Skeletal muscle satellite cell (primary cell): Measurements from ENCODE around the gene FSD1.

Experiments used
- H3K27me3 ChIP-seq: 2 replicates; pipeline ENCODE4 v1.7.0; 2013; ENCODE audit warnings: low read length; ENCODE audit not compliant: control insufficient read depth, insufficient read depth
- H3K36me3 ChIP-seq: 2 replicates; pipeline ENCODE4 v1.7.0; 2013; ENCODE audit warnings: mild to moderate bottlenecking, control low read depth, low read length; ENCODE audit not compliant: insufficient read depth
- H3K4me1 ChIP-seq: 2 replicates; pipeline ENCODE4 v1.7.0; 2013; ENCODE audit warnings: low read length; ENCODE audit not compliant: control insufficient read depth, insufficient read depth
- H3K4me2 ChIP-seq: 2 replicates; pipeline ENCODE4 v1.7.0; 2013; ENCODE audit warnings: mild to moderate bottlenecking, low read length
- H3K4me3 ChIP-seq: 2 replicates; pipeline ENCODE4 v1.7.0; 2013; ENCODE audit warnings: low read length
- H3K9ac ChIP-seq: 2 replicates; pipeline ENCODE4 v1.7.0; 2013; ENCODE audit warnings: mild to moderate bottlenecking, low read depth, low read length, moderate library complexity
- H3K9me3 ChIP-seq: replicated peaks from 2 replicates; pipeline ENCODE4 v1.7.0; 2013; ENCODE audit warnings: mild to moderate bottlenecking, control low read depth, low read length

The FSD1 gene

DNA sequence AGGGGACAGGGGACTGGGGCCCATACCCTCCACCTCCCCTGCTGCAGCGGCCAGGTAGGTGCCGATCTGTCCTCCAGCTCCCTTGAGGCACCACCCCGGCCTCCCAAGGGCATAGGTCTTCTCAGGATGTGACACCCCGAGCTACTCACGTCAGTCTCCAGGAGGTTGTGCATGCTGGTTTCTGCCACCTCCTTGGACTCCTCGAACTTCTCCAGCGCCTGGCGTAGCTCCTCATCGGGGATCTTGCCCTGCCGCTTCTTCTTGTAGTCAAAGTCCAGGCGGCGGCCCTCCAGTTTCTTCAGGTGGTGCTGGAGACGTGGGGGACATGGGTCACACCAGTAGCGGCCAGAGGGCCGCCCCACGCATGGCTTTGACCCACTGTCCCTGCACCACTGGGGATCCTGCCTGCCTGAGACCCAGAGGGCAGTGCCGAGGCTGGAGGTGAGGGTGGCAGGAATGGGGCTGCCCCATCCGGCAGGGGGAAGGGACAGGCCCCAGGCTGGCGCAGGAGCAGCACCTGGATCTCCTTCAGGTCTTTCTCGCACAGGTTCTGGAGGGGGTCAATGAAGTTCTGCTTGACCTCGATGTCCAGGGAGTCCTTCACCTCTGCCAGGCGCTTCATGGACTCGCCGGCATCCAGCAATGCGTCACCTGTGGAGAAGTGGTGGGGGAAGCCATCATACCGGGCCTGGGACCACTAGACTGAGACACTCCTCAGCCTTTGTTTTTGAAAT lies 59.3 kb downstream of the FSD1 start:
- Histone ChIP-seq H3K36me3 (peaks cover 83% of the 10 kb centered on the region), H3K9me3 (no peaks in the 10 kb centered on the region), H3K27me3 (no peaks in the 10 kb centered on the region), H3K9ac (no peak overlapping the region), H3K4me3 (no peak overlapping the region), H3K4me2 (no peak overlapping the region), H3K4me1 (peaks cover 13% of the 10 kb centered on the region)

DNA sequence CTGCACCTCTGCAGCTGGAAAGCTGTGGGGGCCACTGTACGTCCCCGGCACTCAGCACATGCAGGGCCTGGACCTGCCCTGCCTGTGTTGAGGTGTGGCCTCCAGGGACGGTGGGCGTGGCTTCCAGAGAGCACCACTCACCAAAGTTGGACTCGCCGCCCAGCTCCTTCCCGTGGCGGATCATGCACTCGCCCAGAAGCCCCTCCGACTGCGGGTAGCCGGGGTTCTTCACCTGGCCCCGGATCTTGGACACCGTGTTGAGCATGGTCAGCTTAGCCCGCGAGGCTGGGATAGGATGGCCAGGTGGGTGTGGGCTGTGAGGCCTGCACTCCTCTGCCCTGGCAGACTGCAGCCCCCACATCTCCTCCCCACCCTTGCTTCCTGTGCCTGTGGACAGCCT lies 60.9 kb downstream of the FSD1 start:
- Histone ChIP-seq H3K27me3 (no peaks in the 10 kb centered on the region), H3K9ac (no peak overlapping the region), H3K9me3 (no peaks in the 10 kb centered on the region), H3K4me2 (no peak overlapping the region), H3K4me1 (peaks cover 29% of the 10 kb centered on the region), H3K4me3 (no peak overlapping the region), H3K36me3 (peaks cover 67% of the 10 kb centered on the region)

DNA sequence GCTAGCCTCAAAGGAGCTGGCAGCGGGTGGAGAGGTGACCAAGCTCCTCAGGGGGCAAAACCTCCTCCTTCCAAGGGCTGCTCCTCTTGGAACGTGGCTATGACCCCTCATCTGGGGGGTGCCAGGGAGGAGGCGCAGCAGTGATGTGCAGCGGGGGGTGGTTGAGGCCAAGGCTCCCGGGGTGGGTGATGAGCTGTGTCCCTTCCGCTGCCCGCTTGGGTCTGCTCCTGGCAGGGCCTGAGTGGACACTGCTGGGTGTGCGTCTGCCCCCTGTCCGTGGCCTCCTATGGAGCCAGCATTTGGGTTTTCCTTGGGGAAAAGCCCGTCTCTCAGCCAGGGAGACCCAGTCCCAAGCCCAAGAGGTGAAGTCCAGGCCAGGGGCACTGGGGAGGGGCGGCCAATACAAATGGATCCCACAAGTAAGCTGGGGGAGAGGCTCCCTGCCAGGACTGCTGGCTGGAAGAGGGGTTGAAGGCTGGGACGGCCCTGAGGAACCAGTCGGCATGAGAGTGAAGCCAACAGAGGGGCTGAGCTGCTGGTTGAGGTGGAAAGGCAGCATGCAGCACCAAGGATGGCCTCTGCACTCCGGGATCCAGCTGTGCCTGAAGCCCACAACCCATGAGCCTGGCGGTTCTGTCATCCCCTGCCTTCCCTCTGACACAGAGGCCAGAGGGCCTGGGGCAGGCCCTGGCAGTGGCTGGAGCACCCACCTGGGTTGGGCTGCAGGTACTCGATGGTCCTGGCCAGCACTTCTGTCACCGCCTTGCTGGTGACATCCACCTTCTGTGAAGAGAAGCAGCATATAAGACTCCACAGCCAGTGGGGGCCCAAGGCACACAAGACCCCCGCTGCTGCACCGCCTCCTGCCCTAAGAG lies 61.6 kb downstream of the FSD1 start:
- Histone ChIP-seq H3K36me3 (peaks cover 60% of the 10 kb centered on the region), H3K4me2 (no peak overlapping the region), H3K4me1 (peaks cover 36% of the 10 kb centered on the region), H3K9ac (no peak overlapping the region), H3K4me3 (no peak overlapping the region), H3K9me3 (no peaks in the 10 kb centered on the region), H3K27me3 (no peaks in the 10 kb centered on the region)

DNA sequence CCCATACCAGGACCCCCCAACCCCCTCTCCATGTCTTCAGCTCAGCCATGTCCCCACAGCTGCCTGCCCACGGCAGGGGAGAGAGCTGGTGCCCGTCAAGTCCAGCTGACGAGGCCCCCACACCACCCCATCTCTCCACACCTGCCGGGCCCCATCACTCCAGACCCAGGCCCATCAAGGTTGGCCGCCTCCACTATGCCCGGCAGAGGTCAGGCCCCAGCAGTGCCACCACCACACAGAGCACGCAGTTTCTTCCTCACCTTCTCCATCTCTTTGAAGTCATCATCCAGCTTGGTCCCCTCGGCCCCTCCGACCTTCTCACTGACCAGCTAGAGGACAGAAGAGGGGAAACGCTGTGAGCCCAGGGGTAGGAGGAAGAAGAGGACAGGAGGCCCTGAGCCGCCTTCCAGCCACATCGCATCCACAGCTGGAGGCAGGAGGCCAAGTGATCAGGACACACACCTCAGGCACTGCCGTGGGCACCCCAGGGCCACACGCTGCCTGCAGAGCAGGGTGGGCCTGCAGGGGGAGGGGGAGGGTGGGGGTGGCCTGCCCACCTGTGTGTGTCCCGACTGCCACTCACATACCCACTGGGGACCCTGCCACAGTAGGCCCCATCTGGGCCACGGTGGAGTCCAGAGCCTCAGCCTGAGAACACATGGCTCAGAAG lies 62.4 kb downstream of the FSD1 start:
- peaks cover 44% of the 10 kb centered on the region for H3K4me1 ChIP-seq
- no peak overlapping the region for H3K4me3 ChIP-seq
- no peak overlapping the region for H3K9ac ChIP-seq
- no peaks in the 10 kb centered on the region for H3K27me3 ChIP-seq
- H3K4me2 ChIP-seq = no peak overlapping the region
- H3K9me3 ChIP-seq = no peaks in the 10 kb centered on the region
- H3K36me3 ChIP-seq = peaks cover 59% of the 10 kb centered on the region

DNA sequence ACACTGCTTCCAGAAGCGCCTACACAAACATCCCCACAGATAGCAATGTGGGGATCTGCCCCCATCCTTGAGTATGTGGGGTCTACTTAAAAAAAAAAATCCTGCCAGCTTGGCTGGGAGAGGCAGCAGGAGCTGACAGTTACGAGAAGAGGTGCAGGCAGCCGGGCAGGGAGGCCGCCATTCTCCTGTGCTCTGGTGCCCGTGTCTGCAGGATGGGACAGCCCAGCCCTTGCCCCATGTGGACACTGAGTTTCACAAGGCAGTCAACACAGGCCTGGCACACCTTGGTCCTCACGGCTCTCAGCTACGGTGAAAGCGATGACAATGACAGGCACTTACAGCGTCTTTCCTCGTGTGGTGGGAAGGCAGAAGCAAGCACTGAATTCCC lies 62.9 kb downstream of the FSD1 start:
- no peak overlapping the region for H3K4me3 ChIP-seq
- peaks cover 55% of the 10 kb centered on the region for H3K36me3 ChIP-seq
- H3K4me1 ChIP-seq = peaks cover 49% of the 10 kb centered on the region

DNA sequence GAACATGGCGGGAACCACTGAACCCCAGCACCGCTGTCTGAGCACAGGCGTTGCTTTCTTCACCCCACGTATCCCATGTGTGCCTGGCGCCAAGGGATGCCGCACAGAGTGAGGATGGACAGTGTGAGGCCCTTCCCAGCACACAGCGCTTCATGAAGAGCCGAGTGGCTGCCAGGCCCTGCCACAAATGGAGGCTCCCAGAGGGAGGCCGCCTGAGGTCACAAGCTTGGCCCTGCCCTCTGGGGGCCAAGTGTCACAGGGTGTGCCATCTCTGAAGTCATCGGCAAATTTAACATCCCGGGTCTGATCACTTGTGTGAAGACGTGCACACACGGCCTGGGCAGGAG lies 63.4 kb downstream of the FSD1 start:
- Histone ChIP-seq H3K4me3 (no peak overlapping the region), H3K4me2 (peak overlapping the region; percentile 46), H3K36me3 (peaks cover 55% of the 10 kb centered on the region), H3K4me1 (peaks cover 53% of the 10 kb centered on the region), H3K27me3 (no peaks in the 10 kb centered on the region), H3K9me3 (no peaks in the 10 kb centered on the region), H3K9ac (peak overlapping the region; percentile 5)

More for the DNA sequence above, 62.9 kb downstream of the FSD1 start:
- no peaks in the 10 kb centered on the region for H3K9me3 ChIP-seq
- H3K4me2 ChIP-seq = no peak overlapping the region
- H3K27me3 ChIP-seq = no peaks in the 10 kb centered on the region
- H3K9ac ChIP-seq = no peak overlapping the region

DNA sequence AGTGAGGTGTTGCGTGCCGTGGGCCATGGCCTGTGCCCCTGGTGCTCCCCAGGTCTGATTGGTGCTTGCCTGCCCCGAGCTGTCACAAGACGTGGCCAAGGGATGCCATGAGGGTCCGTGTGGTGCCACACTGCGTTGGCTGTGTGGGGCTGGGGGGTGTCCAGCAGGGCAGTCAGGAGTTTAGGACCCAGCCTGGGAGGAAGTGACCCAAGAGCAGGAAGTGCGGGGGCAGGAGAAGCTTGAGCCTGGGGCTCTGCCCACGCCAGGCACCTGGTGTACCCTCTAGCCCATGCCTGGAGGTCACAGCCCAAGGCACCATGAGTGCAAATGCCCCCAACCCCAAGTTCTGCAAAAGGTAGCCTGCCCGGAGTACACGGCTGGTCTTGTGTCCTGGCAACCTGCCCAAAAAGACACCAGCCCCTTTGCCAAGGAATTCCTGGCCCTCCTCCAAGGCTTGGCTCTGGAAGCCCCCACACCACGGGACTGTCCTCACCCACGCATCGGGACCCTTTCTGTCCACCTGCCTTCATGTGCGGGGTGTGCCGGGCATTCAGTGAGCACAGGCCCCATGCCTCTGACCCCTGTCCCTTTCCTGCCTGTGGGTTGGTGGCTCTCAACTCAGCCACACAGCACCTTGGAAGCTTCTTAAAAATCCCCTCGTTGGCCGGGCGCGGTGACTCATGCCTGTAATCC lies 63.9 kb downstream of the FSD1 start:
- Histone ChIP-seq H3K27me3 (no peaks in the 10 kb centered on the region), H3K9me3 (no peaks in the 10 kb centered on the region), H3K4me3 (peak overlapping the region; percentile 12), H3K4me2 (peak overlapping the region; percentile 46), H3K4me1 (peaks cover 59% of the 10 kb centered on the region), H3K36me3 (peaks cover 51% of the 10 kb centered on the region), H3K9ac (peak overlapping the region; percentile 27)

DNA sequence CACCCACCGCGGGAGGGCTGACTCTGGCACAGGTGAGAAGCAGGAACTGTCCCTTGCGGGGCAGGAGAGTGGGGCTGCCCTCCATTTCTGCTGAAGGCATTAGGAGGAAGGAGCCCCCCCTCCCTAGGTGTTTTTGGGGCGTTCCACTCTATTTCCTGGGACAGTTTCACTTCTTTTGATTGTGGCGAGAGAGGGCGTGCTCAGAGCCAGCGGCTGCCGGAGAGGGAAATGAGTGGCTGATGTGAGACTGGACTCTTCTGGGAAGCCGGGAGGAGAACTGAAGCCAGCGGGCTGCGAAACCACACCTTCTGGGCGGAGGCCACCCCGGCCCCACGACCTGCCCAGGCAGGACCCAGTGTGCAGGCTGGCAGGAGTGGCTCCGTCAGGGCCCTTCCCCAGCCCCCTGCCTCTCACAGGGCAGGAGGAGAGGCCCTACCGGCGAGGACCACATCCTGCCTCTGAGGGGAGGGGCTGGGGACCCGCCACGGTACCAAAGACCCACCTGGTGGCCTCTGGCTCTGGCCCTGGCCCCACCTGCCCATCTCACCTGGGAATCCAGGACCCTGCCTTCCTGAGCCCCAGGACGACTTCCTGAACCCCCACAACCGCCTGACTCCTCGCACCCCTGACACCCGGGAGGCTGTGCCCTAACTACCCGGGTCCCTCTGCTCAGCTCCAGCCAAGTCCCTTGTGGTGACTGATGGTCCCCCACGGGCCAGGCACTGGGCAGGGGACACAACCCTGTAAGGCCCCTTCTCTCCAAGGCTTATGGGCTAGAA lies 64.9 kb downstream of the FSD1 start:
- no peak overlapping the region for H3K9ac ChIP-seq
- no peaks in the 10 kb centered on the region for H3K9me3 ChIP-seq
- H3K4me1 ChIP-seq = peaks cover 69% of the 10 kb centered on the region
- peak overlapping the region; percentile 58 for H3K4me2 ChIP-seq
- no peaks in the 10 kb centered on the region for H3K27me3 ChIP-seq
- H3K36me3 ChIP-seq = peaks cover 44% of the 10 kb centered on the region
- no peak overlapping the region for H3K4me3 ChIP-seq

DNA sequence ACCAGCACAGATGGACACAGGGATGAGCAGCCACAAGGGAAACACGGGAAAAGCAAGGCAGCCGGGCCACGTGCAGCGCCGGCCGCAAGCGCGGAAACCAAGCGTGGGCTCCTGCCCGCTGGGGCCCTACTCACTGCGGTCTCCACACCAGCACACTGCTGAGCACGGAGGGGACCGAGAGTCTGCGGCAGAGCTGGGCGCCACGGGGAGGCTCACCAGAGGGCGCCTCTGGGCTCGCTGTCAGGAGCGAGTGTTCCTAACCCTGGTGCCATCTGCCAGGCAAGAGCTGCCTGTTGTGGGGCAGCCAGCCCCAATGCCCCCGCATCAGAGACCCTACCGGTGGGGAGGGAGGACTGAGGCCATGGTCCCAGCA lies 65.5 kb downstream of the FSD1 start:
- Histone ChIP-seq H3K4me1 (peaks cover 75% of the 10 kb centered on the region), H3K9me3 (no peaks in the 10 kb centered on the region), H3K9ac (no peak overlapping the region), H3K4me3 (no peak overlapping the region), H3K36me3 (peaks cover 41% of the 10 kb centered on the region), H3K4me2 (peak overlapping the region; percentile 58), H3K27me3 (no peaks in the 10 kb centered on the region)

DNA sequence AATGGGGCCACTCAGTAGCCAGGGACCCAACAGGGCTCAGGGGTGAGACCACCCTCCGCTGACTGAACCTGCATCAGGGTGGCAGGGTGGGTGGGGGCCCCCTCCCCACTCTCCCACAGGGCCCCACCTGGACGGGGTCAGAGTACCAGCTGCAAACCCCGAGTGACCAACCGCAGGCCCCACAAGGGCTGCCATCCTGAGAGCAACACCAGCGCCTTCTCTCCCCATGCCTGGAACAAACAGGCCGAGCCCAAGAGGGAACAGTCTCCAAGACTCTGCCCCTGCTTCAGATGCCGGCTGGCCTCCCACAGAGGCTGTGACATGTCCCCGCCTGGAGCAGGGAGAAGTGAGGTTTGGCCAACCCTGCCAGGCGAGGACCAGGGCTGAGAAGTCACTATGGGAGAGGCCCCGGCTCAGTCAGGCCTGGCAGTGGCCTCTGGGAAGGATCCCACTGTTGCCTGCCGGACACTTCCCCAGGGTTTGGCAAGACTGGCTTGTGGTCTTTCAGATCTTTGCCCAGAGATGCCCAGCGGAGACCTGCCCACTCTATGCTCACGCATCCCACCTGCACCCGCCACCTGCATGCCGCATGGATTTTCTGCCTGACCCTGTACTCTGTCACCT lies 66.1 kb downstream of the FSD1 start:
- peak overlapping the region; percentile 61 for H3K4me2 ChIP-seq
- H3K9ac ChIP-seq = peak overlapping the region; percentile 38
- peaks cover 35% of the 10 kb centered on the region for H3K36me3 ChIP-seq
- no peaks in the 10 kb centered on the region for H3K27me3 ChIP-seq
- H3K4me1 ChIP-seq = peaks cover 81% of the 10 kb centered on the region
- peak overlapping the region; percentile 19 for H3K4me3 ChIP-seq
- H3K9me3 ChIP-seq = no peaks in the 10 kb centered on the region
